SKM-1 treated with dmso at 0.1 percent for 144 hours (cell line): Measurements from ENCODE around the gene DUSP6.

Experiments used
- DNase-seq: peaks from one replicate; lab custom pipeline; 2025; ENCODE audit not compliant: unreplicated experiment; lab: John Stamatoyannopoulos, UW

The DUSP6 gene

GRCh38 chr12:89334548-89335169, 17.6 kb downstream of the DUSP6 start:
- no peak for DNase-seq

DNA sequence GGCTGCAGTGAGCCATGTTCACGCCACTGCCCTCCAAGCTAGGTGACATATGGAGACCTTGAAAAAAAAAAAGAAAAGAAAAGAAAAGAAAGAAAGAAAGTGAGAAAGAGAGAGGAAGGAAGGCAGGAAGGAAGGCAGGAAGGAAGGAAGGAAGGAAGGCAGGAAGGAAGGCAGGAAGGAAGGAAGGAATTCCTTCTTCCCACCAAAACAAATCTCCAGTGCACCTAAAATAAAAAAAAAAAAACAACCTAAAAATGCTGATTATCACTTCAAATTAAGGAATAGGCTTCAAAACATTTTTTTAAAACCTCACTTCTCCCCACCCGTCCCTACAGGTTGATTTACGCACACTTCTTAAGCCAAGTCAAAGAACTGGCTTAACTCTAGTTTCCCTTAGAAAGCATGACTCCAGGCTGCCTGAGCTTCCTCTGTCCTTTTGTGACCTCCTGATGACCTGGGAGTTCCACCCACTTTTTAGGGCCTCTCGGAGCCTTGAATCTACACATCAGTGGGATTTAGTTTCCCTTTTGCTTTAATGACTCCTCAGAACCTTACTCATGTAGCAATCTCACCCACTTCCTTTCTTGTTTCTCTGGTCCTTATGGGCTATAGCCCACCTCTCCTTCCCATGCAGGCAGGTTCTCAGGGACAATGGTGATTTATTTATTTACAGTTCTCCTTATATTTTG, 18.6 kb downstream of the DUSP6 start:
- DNase-seq, result peak; percentile 82

- no peak for DNase-seq
Observed at GRCh38 chr12:89328151-89329030, 23.9 kb downstream of the DUSP6 start.

- no peak for DNase-seq
Observed at GRCh38 chr12:89327486-89328094, 24.7 kb downstream of the DUSP6 start.

- no peak for DNase-seq
Observed at GRCh38 chr12:89326239-89327040, 25.9 kb downstream of the DUSP6 start.

DNA sequence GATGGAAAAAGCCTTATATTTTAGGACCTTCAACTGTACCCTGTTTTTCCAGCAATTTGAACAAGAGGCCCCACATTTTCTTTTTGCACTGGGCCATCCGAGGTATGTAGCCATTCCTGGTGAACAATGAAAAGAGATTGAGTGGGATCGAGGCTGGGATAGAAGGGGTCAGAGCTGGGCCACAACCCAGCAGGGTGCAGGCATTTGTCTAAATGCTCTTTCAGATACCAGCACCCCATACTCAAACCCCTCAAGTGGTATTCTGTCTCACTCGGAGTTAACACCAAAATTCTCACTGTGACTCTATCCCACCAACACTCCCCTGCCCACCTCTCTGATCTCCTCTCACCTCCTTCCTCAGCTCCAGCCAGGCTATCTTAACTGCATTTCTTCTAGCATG, 26.8 kb downstream of the DUSP6 start:
- DNase-seq, result no peak

GRCh38 chr12:89324437-89324836, 27.9 kb downstream of the DUSP6 start:
- DNase-seq, result no peak

- no peak for DNase-seq
Observed at GRCh38 chr12:89323568-89324218, 28.6 kb downstream of the DUSP6 start.

GRCh38 chr12:89320735-89321134, 31.6 kb downstream of the DUSP6 start:
- DNase-seq, result no peak

GRCh38 chr12:89319606-89320005, 32.7 kb downstream of the DUSP6 start:
- no peak for DNase-seq

GRCh38 chr12:89319122-89319521, 33.2 kb downstream of the DUSP6 start:
- no peak for DNase-seq

GRCh38 chr12:89316705-89317139, 35.6 kb downstream of the DUSP6 start:
- no peak for DNase-seq

- no peak for DNase-seq
Observed at GRCh38 chr12:89314060-89314761, 38.1 kb downstream of the DUSP6 start.

GRCh38 chr12:89311703-89312293, 40.5 kb downstream of the DUSP6 start:
- DNase-seq, result no peak

GRCh38 chr12:89309815-89310214, 42.5 kb downstream of the DUSP6 start:
- no peak for DNase-seq

GRCh38 chr12:89309440-89309802, 42.9 kb downstream of the DUSP6 start:
- no peak for DNase-seq

DNA sequence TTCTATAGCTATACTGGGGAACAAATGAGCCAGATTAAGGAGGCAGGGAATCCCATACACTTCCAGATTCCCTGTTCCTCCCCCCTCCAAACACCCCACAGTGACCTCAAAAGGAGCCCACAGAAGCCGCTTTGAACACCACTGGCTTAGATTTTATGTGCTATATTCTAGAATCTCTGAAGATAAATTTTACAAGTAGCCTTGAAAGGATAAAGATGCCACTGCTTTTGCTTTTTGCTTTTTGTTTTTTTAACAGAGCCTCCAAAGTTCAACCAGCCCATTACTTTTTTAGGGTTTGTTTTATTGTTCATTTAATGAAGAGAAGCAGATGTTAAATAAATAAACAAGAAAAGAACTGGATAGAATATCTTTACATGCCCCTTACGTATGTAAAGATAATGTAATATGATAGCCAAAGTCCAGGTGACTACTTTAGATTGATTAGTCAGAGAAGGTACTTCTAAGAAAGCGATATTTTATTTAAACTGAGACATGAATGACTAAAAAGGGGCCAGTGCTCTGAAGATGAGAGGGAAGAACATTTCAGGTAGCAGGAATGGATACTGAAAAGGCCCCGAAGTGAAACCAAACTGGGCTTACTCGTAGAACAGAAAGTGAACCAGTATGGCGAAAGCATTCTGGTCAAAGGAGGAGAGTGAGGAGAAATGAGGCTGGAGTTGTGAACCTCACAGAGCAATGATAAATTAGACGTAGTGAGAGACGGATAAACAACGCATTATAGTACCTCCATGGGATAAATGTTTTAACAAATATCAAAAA, 44.6 kb downstream of the DUSP6 start:
- DNase-seq, result no peak

DNA sequence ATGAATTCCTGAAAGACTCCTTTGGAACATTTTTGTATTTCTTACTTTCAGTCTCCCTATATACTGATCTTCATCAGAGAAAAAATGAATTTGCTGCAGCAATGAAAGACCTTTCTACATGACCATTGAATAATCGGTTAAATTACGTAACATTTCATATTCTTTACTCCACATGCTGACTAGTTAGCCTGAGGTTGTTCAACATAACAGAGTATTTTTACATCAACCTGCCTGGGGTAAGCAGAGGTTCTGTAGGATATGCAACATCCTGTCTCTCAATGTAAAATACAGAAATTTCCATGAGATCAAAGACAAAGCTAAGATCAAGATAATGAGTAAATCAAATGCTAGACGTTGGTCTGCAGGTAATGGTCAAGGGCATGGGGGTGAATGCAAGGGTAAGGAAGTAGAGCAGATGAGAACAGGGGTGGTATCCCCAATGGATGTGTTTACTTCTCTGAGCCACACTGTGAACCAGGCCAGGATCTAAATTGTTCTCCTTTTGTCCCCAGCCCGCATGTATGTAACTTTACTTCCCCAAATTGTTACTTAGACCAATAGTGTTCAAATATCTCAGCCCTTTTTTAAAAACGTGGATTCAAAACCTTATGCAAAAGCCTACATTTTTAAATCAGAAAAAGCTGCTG, 45.4 kb downstream of the DUSP6 start:
- DNase-seq, result peak; percentile 35
